Stimulated activated CD8-positive, alpha-beta memory T cell treated with anti-CD3 and anti-CD28 coated beads, Interleukin-7, amount 100 ng/mL, for 24 hours (primary cell): ENCODE measurements around the gene ISL2.
"Not testable (repeated sequence)": the region's sequence is repeated elsewhere in the genome, so short reads cannot be mapped to it uniquely, and the experiment has no call there.

ENCODE experiments used
- DNase-seq: peaks from one replicate; pipeline ENCODE4 v3.0.0-alpha.2; 2020; ENCODE audit warnings: low read depth

ISL2 gene

DNA sequence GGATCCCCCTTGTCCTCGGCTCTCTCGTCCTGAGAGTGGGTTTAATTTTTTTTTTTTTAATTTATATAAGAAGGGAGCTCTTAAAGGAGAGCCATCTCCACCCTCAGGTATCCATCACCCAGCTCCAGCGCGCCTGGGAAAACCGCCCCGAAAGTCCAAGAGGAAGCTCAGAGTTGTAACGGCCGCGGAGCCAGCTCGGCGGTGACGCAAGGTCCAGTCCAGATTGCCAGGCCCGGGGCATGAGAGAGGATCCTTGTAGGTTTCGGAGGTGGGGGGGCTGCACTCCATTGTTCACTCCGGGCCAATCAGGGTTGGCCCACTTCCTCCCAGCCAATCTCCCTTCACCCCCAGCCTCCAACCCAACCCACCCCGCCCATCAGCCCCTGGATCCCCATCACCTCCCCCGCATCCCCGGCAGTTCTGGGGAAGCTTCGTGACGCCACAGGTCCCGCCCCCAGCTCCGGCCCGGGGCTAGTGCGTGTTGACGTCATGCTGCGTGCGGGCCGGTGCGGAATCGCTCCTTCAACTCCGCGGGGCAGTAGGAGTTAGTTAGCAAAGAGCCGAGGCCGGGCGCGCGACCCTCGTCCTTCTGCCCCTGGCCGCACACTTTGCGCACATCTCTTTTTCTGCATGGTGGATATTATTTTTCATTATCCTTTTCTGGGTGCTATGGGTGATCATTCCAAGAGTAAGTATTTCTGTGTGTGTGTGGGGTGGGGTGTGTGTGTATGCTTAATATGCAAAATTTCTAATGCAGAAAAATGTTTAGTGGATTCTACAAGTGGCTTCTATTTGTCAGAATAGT is at the start of gene ISL2:
TSS of gene ISL2 (plus strand) at position 520 of the 805 bp plus-strand sequence. CDS start at position 631, 111 bp downstream.
- DNase-seq = peak; percentile 54

DNA sequence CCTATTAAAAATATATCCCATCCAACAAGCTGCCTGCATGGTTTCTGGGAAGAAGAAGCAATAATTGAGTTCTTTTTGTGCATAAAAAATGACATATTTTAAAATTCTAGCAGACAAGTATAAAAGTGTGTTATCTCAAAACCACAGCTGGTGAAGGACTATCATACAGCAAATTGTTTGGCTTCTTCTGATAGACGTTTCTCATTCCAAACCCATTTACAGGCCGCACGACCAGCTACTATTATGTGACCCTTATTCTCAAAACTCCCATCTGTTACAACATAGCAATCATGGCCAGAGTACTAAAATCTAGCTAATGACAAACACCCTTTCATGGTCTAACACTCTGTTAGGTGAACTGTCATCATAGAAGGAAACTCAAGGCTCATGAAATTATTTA is 47.0 kb upstream of the ISL2 start:
- no peak for DNase-seq

GRCh38 chr15:76293361-76293760 is 43.2 kb upstream of the ISL2 start:
- DNase-seq = no peak

DNA sequence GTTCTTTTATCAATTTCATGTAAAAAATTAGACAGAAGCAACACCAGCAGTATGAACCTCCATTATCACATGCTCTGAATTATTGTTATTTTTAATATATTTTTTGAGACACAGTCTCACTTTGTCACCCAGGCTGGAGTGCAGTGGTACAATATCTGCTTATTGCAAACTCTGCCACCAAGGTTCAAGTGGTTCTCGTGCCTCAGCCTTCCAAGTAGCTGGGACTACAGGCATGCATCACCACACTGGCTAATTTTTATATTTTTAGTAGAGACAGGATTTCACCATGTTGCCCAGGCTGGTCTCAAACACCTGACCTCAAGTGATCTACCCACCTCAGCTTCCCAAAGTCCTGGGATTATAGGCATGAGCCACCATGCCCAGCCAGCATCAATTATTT is 42.1 kb upstream of the ISL2 start:
- DNase-seq = not testable (repeated sequence)

DNA sequence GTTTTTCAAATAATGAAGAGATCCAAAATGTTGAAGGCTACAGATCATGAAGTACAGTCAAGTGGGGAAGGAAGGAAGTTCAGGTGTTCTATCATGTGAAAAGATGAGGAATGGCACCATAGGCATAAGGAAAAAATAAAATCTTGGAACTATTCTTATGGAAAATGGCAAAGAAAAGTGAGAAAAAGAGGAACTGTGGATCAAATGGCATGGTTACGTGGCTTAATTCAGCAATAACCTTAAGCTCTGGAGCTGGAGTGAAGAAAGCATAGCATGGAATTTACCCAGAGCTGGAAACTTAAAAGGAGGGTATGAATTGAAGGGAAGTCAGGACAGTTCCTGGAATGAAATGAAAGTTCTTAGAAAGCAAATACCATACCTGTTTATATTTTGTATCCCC is 39.7 kb upstream of the ISL2 start:
- no peak for DNase-seq

DNA sequence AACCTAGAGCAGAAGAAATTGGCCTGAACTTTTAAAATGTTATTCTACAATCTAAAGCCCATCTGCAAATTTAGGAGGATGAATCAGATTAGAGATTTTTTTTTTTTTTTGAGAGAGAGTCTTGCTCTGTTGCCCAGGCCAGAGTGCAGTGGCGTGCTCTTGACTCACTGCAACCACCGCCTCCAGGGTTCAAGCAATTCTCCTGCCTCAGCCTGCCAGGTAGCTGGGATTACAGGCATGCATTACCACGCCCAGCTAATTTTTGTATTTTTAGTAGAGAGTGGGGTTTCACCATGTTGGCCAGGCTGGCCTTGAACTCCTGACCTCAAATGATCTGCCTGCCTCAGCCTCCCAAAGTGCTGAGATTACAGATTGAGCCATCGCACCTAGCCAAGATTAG is 38.6 kb upstream of the ISL2 start:
- DNase-seq = not testable (repeated sequence)

DNA sequence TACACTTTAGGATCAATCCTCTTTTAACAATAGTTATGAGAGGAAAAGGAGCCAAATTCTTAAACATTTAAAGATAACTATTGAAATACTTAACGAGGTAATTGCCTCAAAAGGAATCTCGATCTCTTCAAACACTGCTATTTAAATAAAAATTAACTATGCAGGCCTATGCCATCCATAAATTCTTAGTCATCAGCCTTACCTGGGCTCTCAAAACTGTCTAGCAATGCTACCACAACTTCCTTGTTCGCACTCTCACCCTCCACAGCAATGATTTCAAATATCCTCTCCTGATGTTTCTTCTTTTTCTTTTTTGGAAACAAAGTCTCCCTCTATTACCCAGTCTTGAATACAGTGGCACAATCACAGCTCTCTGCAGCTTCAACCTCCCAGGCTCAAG is 37.6 kb upstream of the ISL2 start:
- no peak for DNase-seq

DNA sequence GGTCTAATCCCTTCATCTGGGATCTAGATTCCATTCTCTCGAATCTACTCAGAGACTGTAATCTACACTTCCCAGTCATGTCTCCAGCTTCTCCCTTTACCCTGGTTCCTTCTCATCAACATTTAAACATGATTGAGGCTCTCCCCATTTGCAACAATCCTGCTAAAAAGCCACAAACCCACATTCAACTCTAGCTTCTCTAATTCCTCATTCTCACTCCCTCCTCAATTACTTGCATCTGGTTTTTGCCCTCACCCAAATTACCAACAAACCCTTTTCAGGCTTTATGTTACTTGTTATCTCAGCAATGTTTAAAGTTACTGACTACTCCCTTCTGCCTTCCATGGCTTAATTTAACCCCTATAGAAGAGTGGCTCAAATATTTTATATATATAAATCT is 36.8 kb upstream of the ISL2 start:
- DNase-seq = no peak

GRCh38 chr15:76303909-76304308 is 32.7 kb upstream of the ISL2 start:
- no peak for DNase-seq

- no peak for DNase-seq
Measured at GRCh38 chr15:76309601-76310330, 26.8 kb upstream of the ISL2 start.

DNA sequence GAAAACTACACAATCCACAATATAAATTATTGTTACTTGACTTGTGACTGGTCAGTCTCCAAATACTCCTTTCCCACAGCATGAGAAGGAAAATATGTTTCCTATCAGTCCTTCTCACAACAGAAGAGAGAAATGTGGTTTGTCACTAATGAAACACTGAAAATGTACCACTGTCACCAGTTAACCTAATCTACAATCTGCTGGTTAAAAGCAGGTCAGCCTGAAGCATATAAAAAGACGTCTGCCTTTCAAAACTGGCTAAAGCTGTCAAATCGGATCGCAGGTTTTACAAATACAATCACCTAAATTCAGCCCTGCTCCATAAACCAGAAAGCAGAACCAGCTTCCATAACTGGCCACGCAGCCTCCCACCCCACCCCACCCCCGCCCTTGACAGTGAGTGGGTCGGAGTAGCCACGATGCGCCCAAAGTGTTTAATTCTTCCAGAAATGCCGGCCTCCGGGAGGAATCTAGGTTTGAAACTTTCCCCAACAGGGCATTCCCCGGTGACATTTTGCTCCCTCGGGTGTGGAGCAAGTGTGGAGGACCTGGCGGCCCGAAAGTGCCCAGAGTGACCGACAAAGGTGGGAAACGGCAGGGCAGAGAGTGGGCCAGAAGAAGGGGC is 26.0 kb upstream of the ISL2 start:
- DNase-seq = no peak

GRCh38 chr15:76311100-76311953 is 25.2 kb upstream of the ISL2 start, which contains the start of gene ETFA:
ETFA (minus strand) TSS chr15:76311469; CDS start chr15:76311388, 81 bp downstream.
- DNase-seq = peak; percentile 85

DNA sequence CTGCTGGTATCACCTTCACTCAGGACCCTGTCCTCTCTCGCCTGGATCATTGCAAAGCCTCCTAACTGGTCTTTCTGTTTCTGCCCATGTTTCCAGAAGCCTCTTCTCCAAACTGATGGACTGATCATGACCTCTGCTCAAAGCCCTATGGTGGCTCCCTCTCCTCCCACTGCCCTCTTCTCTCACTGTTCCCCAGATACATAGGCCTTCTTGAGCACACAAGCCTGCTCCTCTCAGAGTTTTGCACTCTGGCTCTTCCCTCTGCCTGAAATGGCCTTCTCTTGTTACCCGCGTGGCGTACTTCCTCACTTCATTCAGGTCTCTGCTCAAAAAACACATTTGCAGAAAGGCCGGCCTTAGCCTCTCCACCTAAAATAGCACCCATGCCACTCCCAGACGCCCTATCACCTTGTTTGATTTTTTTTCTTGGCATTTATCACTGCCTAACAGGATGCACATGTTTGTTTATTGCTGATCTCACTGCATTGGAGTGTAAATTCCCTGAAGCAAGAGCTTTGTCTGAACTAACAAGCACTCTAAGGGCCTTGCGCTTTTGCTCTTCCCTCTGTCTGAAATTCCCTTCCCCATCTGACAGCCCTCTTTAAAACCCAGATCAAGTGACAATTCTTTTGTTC is 23.9 kb upstream of the ISL2 start:
- no peak for DNase-seq

- DNase-seq = not testable (repeated sequence)
Measured at GRCh38 chr15:76313175-76313567, 23.4 kb upstream of the ISL2 start.

GRCh38 chr15:76313731-76314130 is 22.8 kb upstream of the ISL2 start:
- DNase-seq = no peak

DNA sequence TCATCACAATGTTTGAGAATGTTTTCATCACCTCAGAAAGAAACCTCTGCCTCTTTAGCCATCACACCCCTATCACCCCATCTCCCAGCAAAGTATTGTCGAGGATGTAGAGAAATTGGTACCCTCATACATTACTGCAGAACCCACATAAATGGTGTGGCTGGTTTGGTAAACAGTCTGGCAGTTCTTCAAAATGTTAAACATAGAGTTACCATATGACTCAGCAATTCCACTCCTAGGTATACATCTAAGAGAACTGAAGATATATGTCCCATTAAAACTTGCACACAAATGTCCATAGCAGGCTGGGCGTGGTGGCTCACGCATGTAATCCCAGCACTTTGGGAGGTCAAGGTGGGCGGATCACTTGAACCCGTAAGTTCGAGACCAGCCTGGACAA is 16.6 kb upstream of the ISL2 start:
- no peak for DNase-seq

DNA sequence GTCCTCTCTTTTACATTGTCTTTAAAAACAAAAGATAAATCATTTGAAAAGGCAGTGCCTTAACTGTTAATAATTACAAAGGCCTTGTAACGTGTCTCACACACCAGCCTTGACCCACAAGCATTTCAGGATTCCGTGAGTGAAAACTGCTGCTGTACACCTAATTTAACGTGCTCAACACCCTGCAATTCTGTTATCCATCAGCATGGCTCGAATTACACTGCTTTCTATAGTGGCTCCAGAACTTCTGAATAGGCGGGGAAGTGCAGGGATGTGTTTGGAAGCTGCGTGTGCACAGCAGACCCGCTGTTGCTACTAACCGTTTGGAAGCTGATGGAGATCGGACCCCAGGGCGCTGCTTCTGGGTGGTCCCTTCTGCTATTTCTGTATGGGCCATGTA is 15.4 kb upstream of the ISL2 start:
- DNase-seq = no peak

DNA sequence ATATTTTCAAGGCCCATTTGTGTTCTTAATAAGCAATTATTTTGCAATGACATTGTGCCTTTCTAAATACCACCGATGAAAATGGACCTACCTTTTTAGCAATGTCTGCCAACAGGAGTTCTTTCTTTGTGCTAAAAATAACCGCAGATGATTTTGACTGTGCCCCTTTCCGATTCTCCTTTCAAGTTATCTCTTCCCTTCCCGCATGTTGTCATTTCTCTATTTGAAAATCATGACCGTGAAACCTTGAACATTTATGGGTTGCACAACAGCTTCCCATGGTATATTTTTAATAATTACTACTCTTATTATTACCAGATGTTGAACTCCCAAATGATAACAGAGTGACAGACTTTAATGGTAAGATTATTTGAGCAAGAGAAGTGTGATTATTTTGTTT is 15.0 kb upstream of the ISL2 start:
- DNase-seq = no peak

- DNase-seq = no peak
Measured at GRCh38 chr15:76324066-76324465, 12.5 kb upstream of the ISL2 start.

DNA sequence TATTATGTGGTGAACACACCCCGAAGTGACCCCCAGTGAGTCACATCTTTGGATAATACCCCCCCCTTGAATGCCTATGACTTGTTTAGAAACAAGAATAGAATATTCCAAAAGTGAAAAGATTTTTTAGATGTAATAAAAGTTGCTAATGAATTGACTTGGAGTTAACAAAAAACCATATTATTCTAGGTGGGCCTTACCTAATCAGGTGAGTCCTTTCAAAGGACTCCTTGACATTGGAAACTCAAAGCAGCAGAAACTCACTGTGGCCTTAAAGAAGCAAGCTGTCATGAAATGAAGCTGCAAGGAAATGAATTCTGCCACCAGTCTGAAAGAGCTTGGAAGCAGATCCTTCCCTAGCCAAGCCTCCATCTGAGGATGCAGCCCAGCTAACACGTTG is 10.9 kb upstream of the ISL2 start:
- DNase-seq = no peak
